Cardiac muscle cell (in vitro differentiated cells and primary cell): ENCODE measurements around the gene ADK. TPM values are rescaled to one million over a fixed set of nuclear protein-coding genes. Genes with fewer than 3 reads are reported as not detected.
"Not testable (repeated sequence)": the region's sequence is repeated elsewhere in the genome, so short reads cannot be mapped to it uniquely, and the experiment has no call there.

Experiments used
- DNase-seq, 2 donors: peaks; one replicate each; pipeline versions ENCODE4 v3.0.0 to v3.0.0-alpha.2; 2010 to 2017; ENCODE audit warnings: low read depth in 1 of 2, low spot score in 1 of 2
- H3K27ac ChIP-seq: fragments of 200-600 bp; sonication (generic); 2 replicates; pipeline ENCODE4 v1.5.1; 2016
- H3K27me3 ChIP-seq: fragments of 200-600 bp; sonication (generic); 2 replicates; pipeline ENCODE4 v1.6.0; 2016; ENCODE audit warnings: control low read depth
- H3K36me3 ChIP-seq: fragments of 200-600 bp; sonication (generic); 2 replicates; pipeline ENCODE4 v1.5.1; 2016; ENCODE audit warnings: control low read depth
- H3K4me1 ChIP-seq: fragments of 200-600 bp; sonication (generic); 2 replicates; pipeline ENCODE4 v1.8.1; 2017; ENCODE audit warnings: low read depth, mild to moderate bottlenecking, mixed run types
- H3K4me3 ChIP-seq: fragments of 200-600 bp; sonication (generic); 2 replicates; pipeline ENCODE4 v1.5.1; 2016; ENCODE audit warnings: mild to moderate bottlenecking
- H3K9me3 ChIP-seq: fragments of 200-600 bp; sonication (generic); 2 replicates; pipeline ENCODE4 v1.5.1; 2017; ENCODE audit warnings: low read depth, mild to moderate bottlenecking, control low read depth
- polyA plus RNA-seq: library from polyadenylated mRNA; unstranded; fragments of >200 nt; fragmentation: Nextera tagmentation; extraction: Ambion mirVana; gene quantifications from 2 replicates; pipeline ENCODE4 v1.2.1, GENCODE V29; 2016
- total RNA-seq: library from RNA; depleted of rRNA; stranded (reverse); fragments of >200 nt; gene quantifications from 2 replicates; pipeline ENCODE4 v1.2.3, GENCODE V29; 2016
- TF ChIP-seq, protein P1 (sequence below): IDR thresholded peaks from 2 replicates; pipeline ENCODE4 v1.5.1; 2012; ENCODE audit warnings: low read depth, mild to moderate bottlenecking, low read length

Gene ADK
- total and polyA plus RNA-seq, 2 experiments from 2014 or later = 24.8 to 57.4 TPM

DNA sequence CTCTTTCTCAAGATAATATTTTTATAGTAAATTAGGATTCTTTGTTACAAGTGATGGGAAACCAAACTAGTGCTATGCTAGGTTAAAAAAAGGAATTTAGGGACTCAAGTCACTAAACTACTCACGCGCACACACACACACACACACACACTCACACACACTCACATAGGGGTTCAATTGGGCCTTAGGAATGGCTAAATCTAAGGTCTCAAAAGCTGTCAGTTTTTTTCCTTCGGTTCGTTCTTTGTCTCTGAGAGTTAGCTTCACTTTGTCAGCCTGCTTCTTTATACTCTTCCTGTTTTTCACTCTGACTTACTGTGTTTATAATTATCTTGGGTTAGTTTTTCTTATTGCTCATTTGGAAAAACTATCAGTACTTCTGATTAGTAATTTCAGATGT is 138.9 kb downstream of the ADK start:
- no peaks in the 10 kb centered on the region for H3K27me3 ChIP-seq
- peaks cover 47% of the 10 kb centered on the region for H3K4me1 ChIP-seq
- peak overlapping the region; percentile 94 for H3K27ac ChIP-seq
- no peaks in the 10 kb centered on the region for H3K9me3 ChIP-seq
- no peaks in the 10 kb centered on the region for H3K36me3 ChIP-seq
- TF ChIP-seq, protein P1, sequence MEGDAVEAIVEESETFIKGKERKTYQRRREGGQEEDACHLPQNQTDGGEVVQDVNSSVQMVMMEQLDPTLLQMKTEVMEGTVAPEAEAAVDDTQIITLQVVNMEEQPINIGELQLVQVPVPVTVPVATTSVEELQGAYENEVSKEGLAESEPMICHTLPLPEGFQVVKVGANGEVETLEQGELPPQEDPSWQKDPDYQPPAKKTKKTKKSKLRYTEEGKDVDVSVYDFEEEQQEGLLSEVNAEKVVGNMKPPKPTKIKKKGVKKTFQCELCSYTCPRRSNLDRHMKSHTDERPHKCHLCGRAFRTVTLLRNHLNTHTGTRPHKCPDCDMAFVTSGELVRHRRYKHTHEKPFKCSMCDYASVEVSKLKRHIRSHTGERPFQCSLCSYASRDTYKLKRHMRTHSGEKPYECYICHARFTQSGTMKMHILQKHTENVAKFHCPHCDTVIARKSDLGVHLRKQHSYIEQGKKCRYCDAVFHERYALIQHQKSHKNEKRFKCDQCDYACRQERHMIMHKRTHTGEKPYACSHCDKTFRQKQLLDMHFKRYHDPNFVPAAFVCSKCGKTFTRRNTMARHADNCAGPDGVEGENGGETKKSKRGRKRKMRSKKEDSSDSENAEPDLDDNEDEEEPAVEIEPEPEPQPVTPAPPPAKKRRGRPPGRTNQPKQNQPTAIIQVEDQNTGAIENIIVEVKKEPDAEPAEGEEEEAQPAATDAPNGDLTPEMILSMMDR = no peak
- no peak overlapping the region for H3K4me3 ChIP-seq
- DNase-seq = peak; percentile 8 to 10

DNA sequence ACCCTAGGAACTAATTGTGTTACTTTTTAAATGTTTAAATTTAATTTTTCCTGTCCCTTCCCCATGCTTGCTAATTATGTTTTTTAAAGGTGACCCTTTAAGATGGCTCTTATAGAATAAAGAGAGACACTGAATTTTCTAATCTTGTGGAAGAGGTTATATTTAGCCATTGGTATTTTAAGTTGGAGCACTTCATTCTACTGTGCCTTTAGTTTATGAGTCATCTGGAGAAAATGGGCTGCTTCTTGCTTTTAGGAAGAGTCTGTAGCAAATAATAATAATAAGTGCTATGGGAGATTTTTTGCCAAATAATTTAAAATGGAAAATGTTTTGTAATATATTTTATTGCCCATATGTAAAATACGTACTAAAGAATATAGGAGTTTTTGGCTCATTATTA is 139.7 kb downstream of the ADK start:
- Histone ChIP-seq H3K27ac (peak overlapping the region; percentile 94), H3K9me3 (no peaks in the 10 kb centered on the region), H3K4me3 (no peak overlapping the region), H3K27me3 (no peaks in the 10 kb centered on the region), H3K36me3 (no peaks in the 10 kb centered on the region), H3K4me1 (peaks cover 47% of the 10 kb centered on the region)
- TF ChIP-seq, protein P1 = no peak
- DNase-seq = peak; percentile 58

DNA sequence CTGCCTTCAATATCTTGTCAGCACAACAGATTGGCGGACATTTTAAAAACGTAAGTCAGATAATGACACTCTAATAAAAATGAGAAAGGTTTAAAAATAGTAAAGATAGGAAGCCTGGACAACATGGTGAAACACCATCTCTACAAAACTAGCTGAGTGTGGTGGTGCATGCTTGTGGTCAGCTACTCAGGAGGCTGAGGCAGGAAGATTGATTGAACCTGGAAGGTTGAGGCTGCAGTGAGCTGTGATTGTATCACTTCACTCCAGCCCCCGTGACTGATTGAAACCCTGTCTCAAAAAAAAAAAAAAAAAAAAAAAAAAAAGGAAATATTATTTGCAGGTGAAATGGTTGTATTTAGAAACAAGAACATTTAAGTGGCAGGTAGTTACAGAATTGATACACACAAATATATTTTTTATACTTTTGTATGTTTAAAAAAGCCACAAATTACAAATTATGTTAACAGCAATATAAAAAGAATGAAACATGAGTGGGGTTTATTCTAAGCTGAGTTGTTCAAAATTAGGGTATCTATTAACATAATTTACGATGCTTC is 141.9 kb downstream of the ADK start:
- TF ChIP-seq, protein P1 = no peak

DNA sequence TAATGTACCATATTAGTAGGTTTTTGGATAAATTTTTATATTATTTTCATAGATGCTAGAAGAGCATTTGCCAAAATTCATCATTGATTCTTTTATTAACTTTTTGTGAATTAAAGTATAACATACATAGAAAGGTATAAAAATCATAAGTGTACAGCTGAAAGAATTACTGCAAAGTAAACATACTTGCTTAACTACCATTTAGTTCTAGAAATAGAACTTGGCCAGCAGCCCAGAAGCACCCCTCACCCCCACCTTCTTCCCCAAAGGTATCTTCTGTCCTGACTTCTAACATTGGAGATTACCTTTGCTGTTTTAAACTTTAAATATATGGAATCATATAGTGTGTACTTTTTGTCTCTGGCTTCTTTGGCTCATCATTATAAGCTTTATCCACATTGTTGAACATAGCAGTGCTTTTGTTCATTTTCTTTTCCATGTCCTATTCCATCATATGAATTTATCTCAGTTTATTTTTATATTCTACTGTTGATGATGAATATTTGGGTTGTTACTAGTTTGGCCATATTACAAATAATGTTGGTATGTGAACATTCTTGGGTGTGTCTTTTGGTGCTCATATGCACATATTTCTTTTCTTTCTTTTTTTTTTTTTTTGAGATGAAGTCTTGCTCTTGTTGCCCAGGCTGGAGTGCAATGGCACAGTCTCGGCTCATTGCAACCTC is 142.8 kb downstream of the ADK start:
- peak; percentile 54 to 55 for DNase-seq
- H3K4me1 ChIP-seq = peaks cover 47% of the 10 kb centered on the region
- no peaks in the 10 kb centered on the region for H3K36me3 ChIP-seq
- no peaks in the 10 kb centered on the region for H3K9me3 ChIP-seq
- H3K27me3 ChIP-seq = no peaks in the 10 kb centered on the region
- TF ChIP-seq, protein P1 = no peak
- no peak overlapping the region for H3K4me3 ChIP-seq
- peak overlapping the region; percentile 94 for H3K27ac ChIP-seq

More for the DNA sequence above, 141.9 kb downstream of the ADK start:
- Histone ChIP-seq H3K4me1 (peaks cover 47% of the 10 kb centered on the region), H3K4me3 (no peak overlapping the region), H3K27ac (peak overlapping the region; percentile 94), H3K27me3 (no peaks in the 10 kb centered on the region), H3K9me3 (no peaks in the 10 kb centered on the region), H3K36me3 (no peaks in the 10 kb centered on the region)
- DNase-seq = peak; percentile 11 to 29

DNA sequence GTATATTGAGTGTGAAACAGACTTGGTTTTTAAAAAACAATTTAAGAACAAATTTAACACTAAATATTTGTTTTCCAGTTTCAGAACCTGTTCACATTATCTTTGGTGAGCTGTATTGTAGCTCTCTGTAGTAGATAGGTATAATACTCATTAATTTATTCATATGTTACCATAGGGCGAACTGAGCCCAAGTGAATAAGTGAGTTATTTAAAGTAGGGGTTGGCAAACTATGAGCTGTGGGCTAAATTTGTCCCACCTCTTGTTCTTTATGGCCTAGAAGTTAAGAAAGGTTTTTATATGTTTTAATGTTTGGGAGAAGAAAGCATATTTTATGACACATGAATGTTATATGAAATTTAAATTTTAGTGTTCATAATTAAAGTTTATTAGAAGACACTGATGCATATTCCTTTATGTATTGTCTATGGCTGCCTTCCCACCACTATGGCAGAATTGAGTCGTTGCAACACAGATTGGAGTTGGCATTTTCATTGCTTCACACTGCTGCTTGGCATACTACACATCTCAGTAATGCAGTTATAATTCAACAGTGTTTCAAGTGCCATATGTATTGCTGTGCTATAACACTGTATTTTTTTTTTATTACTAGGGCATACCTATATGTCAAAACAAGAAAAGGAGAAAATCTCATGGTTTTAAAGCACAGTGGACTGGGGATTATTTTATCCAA is 146.5 kb downstream of the ADK start:
- Histone ChIP-seq H3K4me1 (peaks cover 15% of the 10 kb centered on the region), H3K9me3 (no peaks in the 10 kb centered on the region), H3K27ac (no peak overlapping the region), H3K4me3 (no peak overlapping the region), H3K27me3 (no peaks in the 10 kb centered on the region), H3K36me3 (no peaks in the 10 kb centered on the region)
- DNase-seq = no peak
- TF ChIP-seq, protein P1 = no peak

DNA sequence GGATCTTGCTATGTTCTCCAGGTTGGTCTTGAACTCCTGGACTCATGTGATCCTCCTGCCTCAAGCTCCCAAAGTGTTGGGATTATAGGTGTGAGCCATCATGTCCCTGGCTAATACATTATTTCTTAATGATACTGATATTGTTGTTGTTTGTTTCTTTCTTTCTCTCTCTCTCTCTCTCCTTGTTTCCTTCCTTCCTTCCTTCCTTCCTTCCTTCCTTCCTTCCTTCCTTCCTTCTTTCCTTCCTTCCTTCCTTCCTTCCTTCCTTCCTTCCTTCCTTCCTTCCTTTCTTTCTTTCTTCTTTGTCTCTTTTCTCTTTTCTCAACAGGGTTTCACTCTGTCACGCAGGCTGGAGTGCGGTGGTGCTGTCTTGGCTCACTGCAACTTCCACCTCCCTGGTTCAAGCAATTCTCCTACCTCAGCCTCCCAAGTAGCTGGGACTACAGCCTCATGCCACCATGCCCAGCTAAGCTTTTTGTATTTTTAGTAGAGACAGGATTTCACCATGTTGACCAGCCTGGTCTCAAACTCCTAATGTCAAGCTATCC is 149.1 kb downstream of the ADK start:
- H3K27ac ChIP-seq = peak overlapping the region; percentile 44
- H3K9me3 ChIP-seq, H3K4me1 ChIP-seq, H3K27me3 ChIP-seq, DNase-seq, H3K4me3 ChIP-seq, H3K36me3 ChIP-seq: not testable (repeated sequence)
